GM19468 (cell line): ENCODE measurements around the gene YEATS4.

Experiments
- ATAC-seq: cut with Tn5 transposase; IDR thresholded peaks from one replicate; pipeline ENCODE4 v1.9.1; 2021; ENCODE audit warnings: mild to moderate bottlenecking, moderate library complexity, moderate number of reproducible peaks; ENCODE audit not compliant: unreplicated experiment; ENCODE audit errors: extremely low read depth

Gene YEATS4

DNA sequence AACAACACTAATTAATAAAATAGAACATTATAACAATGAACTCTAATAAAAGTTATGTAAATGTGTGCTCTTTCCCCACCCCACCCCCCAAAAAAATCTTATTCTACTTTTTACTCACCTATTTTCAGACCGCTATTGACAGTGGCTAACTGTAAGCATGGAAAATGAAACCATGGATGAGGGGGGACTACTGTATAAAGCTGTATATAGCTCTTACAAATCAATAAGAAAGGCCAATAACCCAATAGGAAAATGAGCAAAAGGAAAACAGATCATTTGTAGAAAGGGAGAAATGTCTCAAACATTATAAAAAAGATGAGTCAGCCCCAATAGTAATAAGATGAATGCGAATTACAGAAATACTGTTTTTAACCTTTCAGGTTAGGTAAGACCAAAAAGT lies 27.4 kb downstream of the YEATS4 start:
- no peak for ATAC-seq

DNA sequence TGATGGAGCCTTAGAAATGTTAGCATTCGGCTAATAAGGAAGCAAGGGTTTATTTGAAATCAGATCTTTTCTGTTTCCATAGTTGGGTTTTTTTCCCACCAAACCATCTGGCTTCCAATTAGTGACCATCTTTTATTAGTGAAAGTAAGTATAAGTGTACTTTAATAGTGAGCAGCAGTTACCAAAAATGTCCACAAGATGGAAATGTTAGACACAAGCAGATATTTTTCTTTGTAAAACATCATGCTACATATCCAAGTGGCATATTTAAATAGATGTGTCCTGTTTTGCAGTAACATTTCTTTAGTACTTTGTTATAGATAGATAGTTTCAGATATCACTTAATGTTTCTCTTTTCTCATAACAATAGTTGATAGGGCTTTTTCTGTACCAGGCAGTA lies 28.8 kb downstream of the YEATS4 start:
- ATAC-seq = no peak

DNA sequence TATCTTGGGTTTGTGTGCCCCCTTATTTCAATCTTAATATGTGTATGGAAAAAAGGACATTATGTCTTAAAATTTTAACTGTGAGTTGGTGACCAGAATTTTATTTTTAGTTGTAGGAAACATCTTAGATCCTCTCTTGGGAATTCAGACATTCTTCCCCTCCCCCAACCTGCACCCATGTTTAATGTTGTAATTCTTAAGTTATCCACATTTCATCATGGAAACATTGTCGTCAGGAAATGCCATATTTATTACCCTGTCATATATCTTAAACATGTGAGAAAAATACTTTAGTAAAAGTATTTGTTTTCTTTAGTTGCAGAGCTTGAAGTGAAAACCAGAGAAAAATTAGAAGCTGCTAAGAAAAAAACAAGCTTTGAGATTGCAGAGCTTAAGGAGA lies 30.3 kb downstream of the YEATS4 start:
- ATAC-seq = no peak

DNA sequence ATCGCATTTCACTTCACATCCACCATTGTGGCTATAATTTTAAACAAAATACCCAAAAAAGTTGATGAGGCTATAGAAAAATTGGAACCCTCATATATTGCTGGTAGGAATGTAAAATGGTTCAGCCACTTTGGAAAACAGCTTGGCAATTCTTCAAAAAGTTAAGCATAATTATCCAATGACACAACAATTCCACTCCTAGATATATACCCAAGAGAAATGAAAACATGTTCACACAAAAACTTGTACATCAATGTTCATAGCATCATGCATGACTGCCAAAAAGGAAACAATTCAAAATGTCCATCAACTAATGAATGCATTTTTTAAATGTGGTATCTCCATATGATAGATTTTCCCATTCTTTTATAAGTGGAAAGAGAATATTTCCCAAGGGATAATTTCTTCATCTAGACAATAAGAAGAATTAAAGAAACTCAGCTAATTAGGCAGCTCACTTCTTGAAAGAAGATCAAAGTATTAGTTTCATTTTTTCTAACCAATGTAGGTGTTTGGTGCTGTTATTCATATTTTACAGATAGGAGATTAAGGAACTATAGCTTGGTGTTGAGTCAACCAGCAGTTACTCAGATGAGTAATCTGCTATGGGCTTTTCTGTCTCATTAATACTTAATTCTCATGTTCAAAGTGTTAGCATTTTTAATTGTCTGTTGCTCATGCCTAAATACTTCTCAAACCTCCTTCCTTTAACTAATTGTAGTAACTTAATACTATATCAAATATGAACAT lies 32.8 kb downstream of the YEATS4 start:
- ATAC-seq = peak; percentile 50

DNA sequence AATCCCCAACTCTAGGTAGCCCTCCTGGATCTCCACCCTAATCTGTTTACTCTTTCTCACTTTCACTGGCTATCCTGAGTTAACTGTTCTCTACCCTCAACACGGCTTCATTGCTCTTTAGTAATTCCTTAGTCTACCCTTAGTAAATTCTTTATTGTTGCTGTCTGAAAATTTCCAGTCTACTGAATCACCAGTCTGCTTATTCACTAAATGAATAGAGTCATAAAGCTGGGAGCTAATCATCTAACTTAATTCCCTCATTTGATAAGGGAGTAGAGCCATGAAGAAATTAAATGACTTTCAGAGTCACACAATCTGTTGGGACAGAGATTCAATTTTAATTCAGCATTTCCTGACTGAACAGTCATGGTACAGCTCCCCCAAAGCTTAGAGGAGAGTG lies 36.5 kb downstream of the YEATS4 start:
- ATAC-seq = no peak

DNA sequence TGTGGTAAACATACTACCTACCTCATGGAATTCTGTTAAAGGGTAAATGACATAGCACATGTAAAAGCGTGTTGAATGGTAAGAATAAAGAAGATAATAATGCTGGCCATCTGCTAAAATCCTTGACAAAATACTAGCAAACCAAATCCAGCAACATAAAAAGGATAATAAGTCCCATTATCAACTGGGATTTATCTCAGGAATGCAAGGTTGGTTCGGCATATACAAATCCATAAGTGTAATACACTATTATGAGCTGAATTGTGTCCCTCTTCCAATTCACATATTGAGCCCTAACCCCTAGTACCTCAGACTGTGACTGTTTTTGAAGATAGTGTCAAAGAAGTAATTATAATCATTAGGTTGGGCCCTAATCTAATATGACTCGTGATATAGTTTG lies 37.4 kb downstream of the YEATS4 start:
- no peak for ATAC-seq

DNA sequence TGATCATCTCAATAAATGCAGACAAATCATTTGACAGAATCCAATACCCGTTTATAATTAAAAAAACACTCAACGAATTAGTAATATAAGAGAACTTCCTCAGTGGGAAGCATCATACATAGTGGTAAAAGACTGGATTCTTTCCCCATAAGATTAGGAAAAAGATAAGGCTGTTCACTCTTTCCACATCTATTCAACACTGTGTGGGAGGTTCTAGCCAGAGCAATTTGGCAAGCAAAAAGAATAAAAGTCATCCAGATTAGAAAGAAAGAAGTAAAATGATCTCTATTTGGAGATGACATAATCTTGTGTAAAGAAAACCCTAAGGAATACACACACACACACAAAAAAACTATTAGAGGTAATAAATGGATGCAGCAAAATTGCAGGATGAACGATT lies 38.4 kb downstream of the YEATS4 start:
- no peak for ATAC-seq

DNA sequence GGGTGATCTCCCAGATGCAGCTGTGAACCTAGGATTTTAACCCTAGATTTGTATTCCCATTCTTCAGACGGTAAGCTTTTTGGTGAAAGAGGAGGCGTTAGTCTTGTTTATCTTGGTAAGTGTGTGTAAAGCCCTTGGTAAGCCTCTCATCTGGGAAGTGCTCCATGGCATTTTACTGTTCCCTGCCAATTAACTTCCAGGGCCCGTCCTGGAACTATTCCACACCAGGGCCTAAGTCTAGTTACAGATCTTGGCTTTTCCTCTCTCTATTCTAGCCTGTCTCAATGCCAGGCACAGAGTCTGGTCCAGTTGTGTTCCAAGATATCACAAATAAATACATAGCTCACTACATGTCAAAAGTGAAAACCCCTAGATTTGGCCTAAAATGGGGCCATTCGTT lies 42.4 kb downstream of the YEATS4 start:
- no peak for ATAC-seq

DNA sequence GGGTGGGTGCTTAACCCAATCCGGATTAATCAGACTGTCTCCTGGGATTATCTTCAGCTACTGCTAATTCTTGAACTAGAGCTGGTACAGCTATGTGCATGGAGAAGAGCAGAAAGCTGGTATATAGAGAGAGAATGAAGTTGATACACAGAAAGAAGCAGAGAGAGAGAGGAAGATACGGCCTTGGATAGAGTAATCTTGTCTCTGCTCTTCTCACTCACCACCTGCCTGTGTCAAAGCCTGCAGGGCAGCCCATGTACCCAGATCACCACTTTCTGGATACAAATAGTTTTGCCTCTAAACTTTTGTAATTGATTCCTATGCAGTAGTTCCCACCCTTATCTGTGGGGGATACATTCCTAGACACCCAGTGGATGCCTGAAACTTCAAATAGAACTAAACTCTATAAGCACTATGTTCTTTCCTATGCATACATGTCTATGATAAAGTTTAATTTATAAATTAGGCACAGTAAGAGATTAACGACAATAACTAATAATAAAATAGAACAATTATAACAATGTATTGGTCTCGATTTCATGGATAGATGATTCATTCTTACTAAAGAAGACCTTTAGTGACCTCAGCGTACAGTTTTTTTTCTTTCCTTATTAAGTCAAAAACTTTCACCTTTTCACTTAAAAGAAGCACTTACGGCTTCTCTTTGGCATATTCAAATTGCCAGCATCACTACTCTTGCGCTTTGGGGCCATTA lies 45.5 kb downstream of the YEATS4 start:
- ATAC-seq = no peak

DNA sequence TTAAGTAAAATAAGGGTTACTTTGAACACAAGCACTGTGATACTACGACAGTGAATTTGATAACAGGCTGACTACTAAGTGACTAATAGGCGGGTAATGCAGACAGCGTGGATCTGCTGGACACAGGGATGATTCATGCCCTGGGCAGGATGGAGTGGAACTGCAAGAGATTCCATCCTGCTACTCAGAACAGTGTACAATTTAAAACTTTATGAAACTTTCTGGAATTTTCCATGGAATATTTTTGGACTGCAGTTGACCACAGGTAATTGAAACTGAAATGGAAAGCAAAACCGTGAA lies 46.0 kb downstream of the YEATS4 start:
- ATAC-seq = no peak

DNA sequence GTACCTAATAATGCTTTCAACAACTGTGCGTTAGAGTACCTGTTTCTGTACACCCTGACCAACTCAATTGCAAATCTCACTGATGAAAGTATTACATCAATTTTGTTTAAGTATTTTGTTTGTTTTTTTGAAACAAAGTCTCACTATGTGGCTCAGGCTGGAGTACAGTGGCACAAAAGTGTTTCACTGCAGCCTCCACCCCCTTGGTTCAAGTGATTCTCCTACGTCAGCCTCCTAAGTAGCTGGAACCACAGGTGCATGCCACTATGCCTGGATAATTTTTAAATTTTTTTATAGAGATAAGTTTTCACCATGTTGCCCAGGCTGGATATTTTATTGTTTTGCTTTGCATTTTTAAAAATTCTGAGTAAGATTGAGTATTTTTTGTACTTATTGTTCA lies 46.7 kb downstream of the YEATS4 start:
- ATAC-seq = no peak

DNA sequence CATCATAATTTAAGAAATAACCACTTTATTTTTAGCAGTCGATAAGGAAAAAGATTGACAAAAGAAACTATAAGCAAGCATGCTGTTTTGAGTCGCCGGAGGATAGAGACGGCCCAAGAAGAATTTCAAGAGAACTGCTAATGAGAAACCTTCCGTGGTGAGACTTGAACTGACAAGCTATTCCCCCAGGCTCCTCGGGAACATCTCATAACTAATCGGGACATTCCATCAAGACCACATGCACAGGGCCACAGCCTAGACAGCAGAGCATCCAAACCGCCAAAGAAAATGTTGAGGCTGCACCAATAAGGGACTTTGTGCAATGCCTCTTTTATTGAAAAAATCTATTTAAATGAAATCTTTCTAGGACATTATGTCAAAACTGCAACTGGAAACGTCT lies 51.0 kb downstream of the YEATS4 start:
- no peak for ATAC-seq

DNA sequence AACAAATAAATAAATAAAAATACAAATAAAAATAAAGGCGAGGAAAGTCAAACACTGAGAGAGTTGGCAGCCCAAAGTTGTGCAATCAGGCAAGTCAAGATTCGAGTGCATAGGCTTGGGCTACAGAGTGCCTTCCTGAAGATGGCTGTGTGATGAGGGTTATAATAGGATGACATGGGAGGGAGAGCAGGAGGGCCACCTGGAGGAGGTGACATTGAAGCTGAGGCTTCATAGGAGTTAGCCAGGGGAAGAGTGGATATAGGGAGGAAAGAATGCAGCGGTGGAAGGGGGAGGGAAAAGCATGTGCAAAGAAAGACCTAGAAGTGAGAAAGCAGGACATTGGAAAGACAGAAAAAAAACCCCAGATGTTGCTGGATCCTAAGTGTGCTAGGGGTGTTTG lies 53.1 kb downstream of the YEATS4 start:
- no peak for ATAC-seq

DNA sequence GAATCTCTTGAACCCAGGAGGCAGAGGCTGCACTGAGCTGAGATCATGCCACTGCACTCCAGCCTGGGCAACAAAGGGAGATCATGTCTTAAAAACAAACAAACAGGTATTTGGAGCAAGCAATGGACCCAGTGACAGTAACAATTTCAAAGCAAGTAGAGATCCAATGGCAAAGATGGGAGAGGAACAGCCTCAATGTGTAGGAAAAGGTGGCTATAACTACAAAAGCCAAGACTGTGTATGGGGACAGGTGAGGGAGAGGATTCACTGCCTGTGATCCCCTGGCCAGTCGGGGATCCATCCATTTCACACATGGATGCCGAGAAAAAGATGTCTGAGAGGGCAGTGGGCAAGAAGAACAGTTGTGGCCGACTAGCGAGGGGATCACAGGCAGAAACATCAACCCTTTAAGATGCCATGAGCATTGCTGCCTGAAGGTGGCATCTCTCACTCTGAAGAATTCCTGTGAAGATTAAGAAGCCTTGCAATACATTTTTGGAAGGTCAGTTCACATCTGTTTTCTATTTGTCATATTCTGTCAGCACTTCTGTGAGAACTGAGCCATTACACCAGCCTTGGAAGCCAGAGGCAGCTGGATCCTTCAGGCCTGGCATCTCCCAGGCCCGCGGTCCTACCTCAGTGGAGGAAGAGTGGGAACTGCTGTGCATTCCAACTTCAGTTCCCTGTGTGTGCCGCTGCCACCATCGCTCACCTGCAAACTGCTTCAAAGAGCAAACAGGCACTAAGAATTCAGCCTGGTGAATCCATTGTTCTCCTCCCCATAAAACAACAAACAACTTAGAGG lies 56.1 kb downstream of the YEATS4 start:
- no peak for ATAC-seq

DNA sequence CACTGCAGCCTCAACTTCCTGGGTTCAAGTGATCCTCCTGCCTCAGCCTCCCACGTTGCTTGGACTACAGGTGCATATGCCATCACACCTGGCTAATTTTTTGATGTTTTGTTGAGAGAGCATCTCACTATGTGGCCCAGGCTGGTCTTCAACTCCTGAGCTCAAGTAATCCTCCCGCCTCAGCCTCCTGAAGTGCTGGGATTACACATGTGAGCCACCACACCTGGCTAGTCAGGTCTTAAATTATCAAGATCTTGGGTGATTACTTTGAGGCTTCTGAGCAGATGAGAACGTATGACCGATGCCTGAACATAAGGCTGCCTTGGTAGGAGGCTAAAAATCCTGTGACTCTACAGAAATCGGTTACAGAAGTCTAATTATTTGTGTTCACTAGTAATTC lies 57.7 kb downstream of the YEATS4 start:
- ATAC-seq = no peak

DNA sequence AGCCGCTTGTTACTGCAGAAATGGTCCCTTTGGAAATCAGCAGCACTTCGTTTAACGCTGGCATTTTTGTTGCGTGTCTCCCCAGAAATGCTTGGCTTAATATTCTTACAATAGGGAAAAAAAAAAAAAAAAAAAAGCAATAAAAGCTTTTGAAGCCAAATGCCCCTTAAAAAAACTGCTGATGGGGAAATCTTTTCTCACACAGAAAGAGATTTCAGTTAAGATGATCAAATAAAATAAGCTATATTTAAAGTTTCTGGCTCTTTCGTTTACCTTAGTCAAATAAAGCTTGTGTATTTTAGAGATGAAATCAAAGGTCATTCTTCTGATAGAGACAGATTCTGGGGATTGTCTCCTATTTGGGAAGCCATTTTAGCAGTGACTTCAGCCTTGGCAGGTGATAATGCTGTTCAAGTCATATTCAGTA lies 58.2 kb downstream of the YEATS4 start:
- no peak for ATAC-seq

DNA sequence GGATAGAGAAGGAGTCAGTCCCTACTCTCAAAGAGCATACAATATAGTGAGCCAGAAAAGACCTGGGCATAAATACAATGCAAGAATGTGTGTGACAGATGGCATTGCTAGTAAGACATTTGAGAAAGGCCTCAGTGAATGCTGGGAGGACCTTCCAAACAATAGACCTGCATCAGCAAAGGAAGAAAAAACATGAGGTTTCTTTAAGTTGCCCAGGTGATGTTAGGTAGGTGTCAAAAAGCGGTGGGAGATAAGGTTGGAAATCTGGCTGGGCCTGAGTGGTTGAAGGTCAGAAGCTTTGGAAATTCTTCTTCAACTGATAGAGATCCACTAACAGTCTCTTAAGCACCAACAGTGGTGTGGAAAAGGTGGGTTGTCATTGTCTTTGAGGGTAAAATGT lies 60.2 kb downstream of the YEATS4 start:
- ATAC-seq = no peak

DNA sequence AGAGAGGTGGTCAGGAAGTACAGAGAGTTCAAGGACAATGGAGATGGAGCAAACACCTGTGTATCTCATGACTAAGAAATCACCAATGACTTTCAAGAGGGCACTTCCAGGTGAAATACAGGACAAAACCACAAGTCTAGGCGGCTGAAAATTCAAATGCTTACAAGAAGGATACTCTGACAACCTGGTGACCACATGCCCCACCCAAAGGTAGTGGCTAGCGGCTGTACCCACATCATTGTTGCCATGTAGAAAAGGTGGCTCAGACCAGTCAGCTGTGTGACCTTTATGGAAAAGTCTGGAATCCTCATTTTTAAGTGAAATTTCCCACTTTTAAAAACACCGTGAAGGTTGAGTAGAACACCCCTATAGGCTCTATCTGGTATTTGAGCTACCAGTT lies 62.0 kb downstream of the YEATS4 start:
- ATAC-seq = no peak

DNA sequence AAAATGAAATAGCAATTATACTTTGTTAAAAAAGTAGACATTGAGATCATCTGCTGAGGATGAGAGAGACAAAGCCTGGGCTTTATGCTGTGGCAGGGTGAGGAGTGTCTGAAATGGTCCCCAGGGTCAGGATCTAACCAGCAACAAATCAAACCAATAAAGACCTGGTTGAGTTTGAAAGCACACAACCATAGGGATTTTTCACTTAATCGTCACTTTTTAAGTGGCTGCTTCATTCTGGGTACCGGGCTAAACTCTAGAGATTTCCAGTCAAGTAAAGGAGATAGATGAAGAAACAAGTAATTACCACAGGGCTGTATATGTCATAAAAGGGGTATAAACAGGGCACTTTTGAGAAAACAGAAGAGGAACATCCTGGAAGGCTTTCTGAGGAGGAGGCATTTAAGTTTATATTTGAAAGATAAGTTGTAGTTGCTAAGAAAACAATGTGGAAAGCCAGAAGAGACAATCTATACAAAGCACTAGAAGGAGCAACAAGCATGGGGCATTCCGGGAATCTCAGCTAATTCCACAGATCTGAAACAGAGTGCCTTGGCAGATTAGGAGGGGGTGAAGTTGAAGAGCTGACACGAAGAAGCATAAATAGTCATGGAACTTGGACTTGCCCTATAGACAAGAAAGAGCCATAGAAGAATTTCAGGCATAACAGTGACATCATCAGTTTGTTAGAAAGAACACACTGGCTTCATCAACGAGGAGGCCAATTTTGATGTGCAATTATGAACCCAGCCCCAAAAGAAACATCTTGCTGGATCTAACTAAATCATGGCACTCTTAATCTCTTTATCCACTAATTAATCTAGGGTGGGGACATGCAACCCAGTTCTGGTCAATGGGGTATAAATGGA lies 63.7 kb downstream of the YEATS4 start:
- ATAC-seq = no peak

DNA sequence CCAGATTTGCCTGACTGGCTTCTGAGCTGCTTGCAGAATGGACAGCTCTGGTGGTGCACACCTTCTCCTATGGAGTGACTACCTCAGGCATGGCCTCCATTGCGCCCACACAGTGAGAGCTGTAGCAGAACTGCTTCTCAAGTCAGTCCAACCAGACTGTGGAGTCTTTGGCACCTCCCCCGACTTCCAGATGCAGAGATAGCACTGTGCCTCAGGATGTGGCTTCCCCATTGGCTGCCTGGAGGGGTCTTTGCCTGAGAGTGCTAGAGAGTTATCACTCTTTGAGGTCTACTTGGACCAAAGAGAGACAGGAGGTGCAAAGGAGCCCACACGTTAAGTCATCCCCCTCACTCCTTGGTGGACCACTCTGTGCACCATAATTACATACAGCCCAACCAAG lies 65.9 kb downstream of the YEATS4 start:
- ATAC-seq = no peak
